Measurements from ENCODE around the gene GPATCH8. TPM values are rescaled to one million over a fixed set of nuclear protein-coding genes. Genes with fewer than 3 reads are reported as not detected.

Gene GPATCH8
- total and polyA plus RNA-seq, 2 donors (not counting 3 experiments of a cell fraction or from before 2014, with no cell fraction given) = 14.6 to 35.3 TPM

GRCh38 chr17:44361292-44362260 lies 141.6 kb downstream of the GPATCH8 start:
- H3K4me2 ChIP-seq (ENCODE audit: insufficient read depth, low read length) = no peak overlapping the region
- no peak overlapping the region for H3K9ac ChIP-seq (replicated peaks; ENCODE audit: extremely low read depth, insufficient read depth, low read length)
- ChIA-PET CTCF (interaction anchor here (0.9 to 4.1 kb wide), 7 partner anchors 8 to 162 kb away, joined by 3 to 39 read pairs (median 5); partner anchors contain the start of gene GRN), POLR2A (interaction anchor here (0.9 kb wide), 1 partner anchor 9 kb away, joined by 3 read pairs; no protein-coding TSS in a partner anchor)
- H3K79me2 ChIP-seq (ENCODE audit: control insufficient read depth, insufficient read depth, low read length) = no peaks in the 10 kb centered on the region
- peaks cover 5% of the 10 kb centered on the region for H3K4me1 ChIP-seq (ENCODE audit: control insufficient read depth, extremely low read depth, insufficient read depth, low read length)
- no peaks in the 10 kb centered on the region for H4K20me1 ChIP-seq (replicated peaks; ENCODE audit: control insufficient read depth, extremely low read depth, insufficient read depth, low read length)
- H3K9me3 ChIP-seq (replicated peaks; ENCODE audit: control insufficient read depth, insufficient read depth, low read length) = no peaks in the 10 kb centered on the region
- FAIRE-seq = no peak
- no peaks in the 10 kb centered on the region for H3K9me1 ChIP-seq (replicated peaks; ENCODE audit: control insufficient read depth, extremely low read depth, insufficient read depth, low read length)
- dilution Hi-C loops (cut with MboI; ENCODE audit: extremely low pct_ligation_motif_present, low sequenced_read_pairs) = no loop called here
- H2AFZ ChIP-seq (ENCODE audit: low read depth, low read length) = no peak overlapping the region
- TF ChIP-seq GATA2 (IDR thresholded peaks at IDR 0.05; ENCODE audit: insufficient read depth, insufficient read length, low read depth, low read length) (no peak), EZH2 (IDR thresholded peaks at IDR 0.05; ENCODE audit: borderline replicate concordance, low read depth, low read length, severe bottlenecking) (no peak), POLR2AphosphoS5 (IDR thresholded peaks at IDR 0.05; ENCODE audit: insufficient read depth, low read depth, low read length) (no peak), MAX (IDR thresholded peaks at IDR 0.05; ENCODE audit: insufficient read depth, insufficient read length) (no peak), POLR2A (IDR thresholded peaks at IDR 0.05; ENCODE audit: low read depth, low read length) (no peak), JUN (IDR thresholded peaks at IDR 0.05; ENCODE audit: borderline replicate concordance, insufficient read depth, insufficient read length, low read depth) (no peak), FOS (IDR thresholded peaks at IDR 0.05; ENCODE audit: borderline replicate concordance, insufficient read depth, low read length) (no peak), MYC (IDR thresholded peaks at IDR 0.05; ENCODE audit: low read depth, low read length) (no peak), CTCF (IDR thresholded peaks at IDR 0.05; ENCODE audit: extremely low read depth in 1 of 2, insufficient read depth in 1 of 2, low read depth in 1 of 2, low read length in 2 of 2) (no peak)
- no peak overlapping the region for H3K4me3 ChIP-seq (replicated peaks in 1 of 3; ENCODE audit: insufficient read depth in 1 of 3, low read depth in 1 of 3, low read length in 3 of 3)
- intact Hi-C loops (cut with micrococcal nuclease) = no loop called here
- no peaks in the 10 kb centered on the region for H3K36me3 ChIP-seq (ENCODE audit: control insufficient read depth in 2 of 2, extremely low read depth in 1 of 2, insufficient read depth in 2 of 2, low read length in 2 of 2)
- DNase-seq (ENCODE audit: low read depth, low spot score) = no peak
- peaks cover 3 to 5% of the 10 kb centered on the region in 2 experiments for H3K27me3 ChIP-seq (ENCODE audit: control insufficient read depth in 2 of 2, insufficient read depth in 2 of 2, low read length in 2 of 2)
- BruUV-seq (replicated peaks) = no TSS peak
- H3K27ac ChIP-seq (ENCODE audit: insufficient read depth, low read depth, low read length) = no peak overlapping the region

Data from endothelial cell of umbilical vein (primary cell).